B cell (primary cell): ENCODE data around the gene ZNF652. TPM values are rescaled to one million over a fixed set of nuclear protein-coding genes. Genes with fewer than 3 reads are reported as not detected.

Experiments
- ATAC-seq: fragments of 200-7000 bp; cut with Tn5 transposase; one replicate; pipeline ENCODE4 v1.10.0; 2021; ENCODE audit warnings: low read depth, mild to moderate bottlenecking, moderate number of reproducible peaks, moderate library complexity
- CTCF ChIA-PET: fragments of 350-600 bp; sonication (Branson Sonifier 250); formaldehyde crosslinking; loops from one replicate; lab custom pipeline; 2021; ENCODE audit warnings: antibody characterized with exemption, inconsistent platforms; lab: Charles Lee
- POLR2A ChIA-PET: fragments of 350-600 bp; sonication (Branson Sonifier 250); formaldehyde crosslinking; loops from one replicate; lab custom pipeline; 2021; ENCODE audit warnings: antibody characterized with exemption; lab: Charles Lee
- DNase-seq: peaks from one replicate; pipeline ENCODE4 v3.0.0; 2013
- H2AFZ ChIP-seq: 2 replicates; pipeline ENCODE4 v1.6.1; 2012; ENCODE audit warnings: mild to moderate bottlenecking, low read depth, low read length; ENCODE audit not compliant: insufficient read depth, poor library complexity, severe bottlenecking
- H3K27ac ChIP-seq, 2 donors: 1 replicate in 1 of 2; 2 replicates in 1 of 2; pipeline ENCODE4 v1.5.1; 2012 to 2013; ENCODE audit warnings: low read length in 2 of 2, mild to moderate bottlenecking in 2 of 2, moderate library complexity in 1 of 2
- H3K27me3 ChIP-seq, 4 experiments: fragments of 200-600 bp in 1 of 4; sonication (generic) in 1 of 4; replicated peaks in 1 of 4; 1 replicate in 2 of 4; 2 replicates in 2 of 4; pipeline versions ENCODE4 v1.6.1 to v1.7.0; 2013 to 2016; ENCODE audit warnings: low read length in 3 of 4, mild to moderate bottlenecking in 2 of 4, mixed read lengths in 1 of 4, moderate library complexity in 1 of 4; ENCODE audit not compliant: insufficient read depth in 4 of 4, control insufficient read depth in 3 of 4; ENCODE audit errors: control extremely low read depth in 1 of 4
- H3K36me3 ChIP-seq, 2 experiments: replicated peaks in 1 of 2; 1 replicate in 1 of 2; 2 replicates in 1 of 2; pipeline versions ENCODE4 v1.6.1 to v1.7.1; 2013; ENCODE audit warnings: low read length in 1 of 2; ENCODE audit not compliant: insufficient read depth in 2 of 2, control insufficient read depth in 1 of 2; ENCODE audit errors: control extremely low read depth in 1 of 2, extremely low read depth in 1 of 2
- H3K4me1 ChIP-seq, 2 donors: fragments of 200-600 bp in 1 of 2; sonication (generic) in 1 of 2; 1 replicate in 1 of 2; 2 replicates in 1 of 2; pipeline versions ENCODE4 v1.5.1 to v1.6.1; 2013 to 2017; ENCODE audit warnings: low read length in 2 of 2; ENCODE audit not compliant: control insufficient read depth in 2 of 2, insufficient read depth in 2 of 2
- H3K4me2 ChIP-seq: replicated peaks from 2 replicates; pipeline ENCODE3; 2012; ENCODE audit warnings: mild to moderate bottlenecking, low read depth, low read length; ENCODE audit not compliant: poor library complexity, severe bottlenecking
- H3K4me3 ChIP-seq, 5 experiments: fragments of 200-600 bp in 1 of 5; sonication (generic) in 1 of 5; 1 replicate in 3 of 5; 2 replicates in 2 of 5; pipeline versions ENCODE4 v1.5.1 to v1.7.0; 2011 to 2016; ENCODE audit warnings: low read length in 4 of 5, mild to moderate bottlenecking in 4 of 5, low read depth in 2 of 5, control low read depth in 1 of 5, moderate library complexity in 1 of 5; ENCODE audit not compliant: insufficient read depth in 1 of 5; ENCODE audit errors: control extremely low read depth in 1 of 5, extremely low read depth in 1 of 5
- H3K79me2 ChIP-seq: fragments of 200-600 bp; sonication (generic); one replicate; pipeline ENCODE4 v1.6.0; 2016; ENCODE audit warnings: low read length; ENCODE audit not compliant: control insufficient read depth, insufficient read depth
- H3K9ac ChIP-seq: fragments of 200-600 bp; sonication (generic); 2 replicates; pipeline ENCODE4 v1.6.1; 2017; ENCODE audit warnings: mild to moderate bottlenecking, low read length, moderate library complexity
- H3K9me3 ChIP-seq, 3 donors: one replicate each; pipeline versions ENCODE4 v1.6.1 to v1.7.1; 2013; ENCODE audit warnings: low read length in 2 of 3; ENCODE audit not compliant: control insufficient read depth in 2 of 3, insufficient read depth in 1 of 3; ENCODE audit errors: control extremely low read depth in 1 of 3
- H4K20me1 ChIP-seq: 2 replicates; pipeline ENCODE4 v1.6.0; 2012; ENCODE audit warnings: mild to moderate bottlenecking, low read length; ENCODE audit not compliant: insufficient read depth, control insufficient read depth, poor library complexity, severe bottlenecking
- H3K27ac Mint-ChIP-seq: one replicate; pipeline ENCODE4 v1.8.0; 2021; ENCODE audit warnings: mixed read lengths
- H3K27me3 Mint-ChIP-seq: one replicate; pipeline ENCODE4 v1.8.0; 2021; ENCODE audit warnings: mixed read lengths
- H3K4me1 Mint-ChIP-seq: one replicate; pipeline ENCODE4 v1.8.0; 2021; ENCODE audit warnings: mixed read lengths
- H3K4me3 Mint-ChIP-seq: one replicate; pipeline ENCODE4 v1.8.0; 2021; ENCODE audit warnings: mixed read lengths
- H3K9me3 Mint-ChIP-seq: one replicate; pipeline ENCODE4 v1.8.0; 2022; ENCODE audit warnings: mixed read lengths; ENCODE audit not compliant: insufficient read depth
- CTCF ChIP-seq: fragments of 200-600 bp; IDR thresholded peaks from one replicate; pipeline ENCODE4 v1.8.0; 2022; ENCODE audit warnings: antibody characterized with exemption, mild to moderate bottlenecking
- EZH2 ChIP-seq: IDR thresholded peaks from 2 replicates; pipeline ENCODE4 v1.6.1; 2012; ENCODE audit warnings: borderline replicate concordance, low read depth, mild to moderate bottlenecking, moderate library complexity, low read length; ENCODE audit not compliant: insufficient read depth, poor library complexity, severe bottlenecking
- WGBS: methylation state at CpG from one replicate; pipeline ENCODE4 v1.1.5; 2013; ENCODE audit warnings: missing lambda C conversion rate; ENCODE audit not compliant: insufficient coverage; 5-methylcytosine and 5-hydroxymethylcytosine counted together
- intact Hi-C: fragments of 100-400 bp; cut with micrococcal nuclease; formaldehyde crosslinking; loops from one replicate; pipeline ENCODE4 v1.10.0; 2022
- polyA plus RNA-seq: library from polyadenylated mRNA; depleted of rRNA; stranded (reverse); fragments of >200 nt; gene quantifications from 2 replicates; pipeline ENCODE4 v1.2.3, GENCODE V29; 2012
- total RNA-seq, 2 donors: library from RNA; stranded (reverse); fragments of 120-200 nt in 1 of 2; gene quantifications; 1 replicate in 1 of 2; 2 replicates in 1 of 2; pipeline versions ENCODE4 v1.2.3 to v1.2.4, GENCODE V29; 2013 to 2022

Gene ZNF652
- total and polyA plus RNA-seq, 2 donors (not counting 1 experiment from before 2014, with no cell fraction given), result 19.4 to 86.2 TPM

GRCh38 chr17:49409066-49409465, 47.0 kb upstream of the ZNF652 start:
- Mint-ChIP-seq H3K9me3 (no peaks in the 10 kb centered on the region), H3K4me1 (peaks cover 24% of the 10 kb centered on the region), H3K27ac (peak overlapping the region; percentile 26), H3K27me3 (no peaks in the 10 kb centered on the region), H3K4me3 (no peak overlapping the region)
- H3K9ac ChIP-seq, result no peak overlapping the region
- H3K4me3 ChIP-seq, result no peak overlapping the region
- TF ChIP-seq CTCF, result no peak
- TF ChIP-seq EZH2, result no peak
- no peak overlapping the region for H2AFZ ChIP-seq
- H4K20me1 ChIP-seq, result no peaks in the 10 kb centered on the region
- peaks cover 16 to 72% of the 10 kb centered on the region in 2 experiments for H3K36me3 ChIP-seq
- no peak overlapping the region for H3K27ac ChIP-seq
- ChIA-PET CTCF (interaction anchor here (0.6 to 8.6 kb wide), 19 partner anchors 7 to 159 kb away, joined by 3 to 152 read pairs (median 4); partner anchors contain the start of gene NGFR), POLR2A (no interaction called here)
- H3K4me2 ChIP-seq, result no peak overlapping the region
- peaks cover 19 to 28% of the 10 kb centered on the region in 2 donors for H3K4me1 ChIP-seq
- H3K9me3 ChIP-seq, result no peaks in the 10 kb centered on the region
- 52% methylated on average over 11 of the region's 14 CpGs for WGBS
- ATAC-seq (no peak), DNase-seq (no peak)
- intact Hi-C loops, result no loop called here
- H3K79me2 ChIP-seq, result peaks cover 9% of the 10 kb centered on the region
- H3K27me3 ChIP-seq, result no peaks in the 10 kb centered on the region

GRCh38 chr17:49407981-49408501, 46.0 kb upstream of the ZNF652 start:
- no peak overlapping the region for H3K4me3 ChIP-seq
- DNase-seq (peak; percentile 87), ATAC-seq (peak; percentile 97)
- H3K36me3 ChIP-seq, result peaks cover 16 to 72% of the 10 kb centered on the region in 2 experiments
- ChIA-PET CTCF (interaction anchor here (0.5 to 8.6 kb wide), 36 partner anchors 11 to 588 kb away, joined by 3 to 152 read pairs (median 3); partner anchors contain the start of gene NGFR), POLR2A (no interaction called here)
- H3K27me3 ChIP-seq, result no peaks in the 10 kb centered on the region
- H3K27me3 Mint-ChIP-seq, result no peaks in the 10 kb centered on the region
- intact Hi-C loops, result loop anchor here (1.0 kb wide), 1 partner anchor 148 kb away; no protein-coding TSS in a partner anchor
- TF ChIP-seq EZH2, result no peak
- peak; percentile 99 for TF ChIP-seq CTCF
- H3K27ac ChIP-seq, result no peak overlapping the region
- peak overlapping the region; percentile 18 for H3K4me2 ChIP-seq
- H3K9me3 Mint-ChIP-seq, result no peaks in the 10 kb centered on the region
- peak overlapping the region; percentile 6 for H2AFZ ChIP-seq
- peaks cover 24 to 33% of the 10 kb centered on the region in 2 donors for H3K4me1 ChIP-seq
- H3K9me3 ChIP-seq, result no peaks in the 10 kb centered on the region
- H3K9ac ChIP-seq, result no peak overlapping the region
- no peak overlapping the region for H3K4me3 Mint-ChIP-seq
- no peaks in the 10 kb centered on the region for H3K79me2 ChIP-seq
- H4K20me1 ChIP-seq, result no peaks in the 10 kb centered on the region
- peaks cover 28% of the 10 kb centered on the region for H3K4me1 Mint-ChIP-seq
- peak overlapping the region; percentile 28 for H3K27ac Mint-ChIP-seq
- WGBS, result 11% methylated on average over 9 of the region's 9 CpGs
